Activated CD8-positive, alpha-beta memory T cell treated with anti-CD3 and anti-CD28 coated beads, Interleukin-2, amount 10 ng/mL, durations not matched to agents 7 days and 5 days (primary cell): ENCODE data around the gene PRDX2. TPM values are rescaled to one million over a fixed set of nuclear protein-coding genes. Genes with fewer than 3 reads are reported as not detected.
"Not testable (repeated sequence)": the region's sequence is repeated elsewhere in the genome, so short reads cannot be mapped to it uniquely, and the experiment has no call there.

Experiments used
- ATAC-seq: fragments of 150-1000 bp; cut with Tn5 transposase; one replicate; pipeline ENCODE4 v1.10.0; 2021; ENCODE audit warnings: moderate library complexity
- CTCF ChIA-PET: fragments of 350-600 bp; sonication (Branson Sonifier 250); formaldehyde crosslinking; loops from one replicate; lab custom pipeline; 2021; ENCODE audit warnings: antibody characterized with exemption; lab: Charles Lee
- DNase-seq: peaks from one replicate; pipeline ENCODE4 v3.0.0-alpha.2; 2020
- H3K27ac Mint-ChIP-seq: one replicate; pipeline ENCODE4 v1.8.0; 2021; ENCODE audit warnings: mild to moderate bottlenecking, mixed read lengths
- H3K27me3 Mint-ChIP-seq: one replicate; pipeline ENCODE4 v1.8.0; 2021; ENCODE audit warnings: mixed read lengths
- H3K36me3 Mint-ChIP-seq: one replicate; pipeline ENCODE4 v1.8.0; 2021; ENCODE audit warnings: mild to moderate bottlenecking, mixed read lengths
- H3K4me1 Mint-ChIP-seq: one replicate; pipeline ENCODE4 v1.8.0; 2021; ENCODE audit warnings: mixed read lengths
- H3K4me3 Mint-ChIP-seq: one replicate; pipeline ENCODE4 v1.8.0; 2021; ENCODE audit warnings: mild to moderate bottlenecking, moderate library complexity, mixed read lengths
- H3K9me3 Mint-ChIP-seq: one replicate; pipeline ENCODE4 v1.8.0; 2022; ENCODE audit warnings: low read depth, mixed read lengths
- total RNA-seq, 2 experiments: library from RNA; stranded (reverse); gene quantifications; one replicate each; pipeline ENCODE4 v1.2.3, GENCODE V29; 2021

Gene PRDX2
- total RNA-seq, 2 experiments from 2014 or later = 168 to 218 TPM

DNA sequence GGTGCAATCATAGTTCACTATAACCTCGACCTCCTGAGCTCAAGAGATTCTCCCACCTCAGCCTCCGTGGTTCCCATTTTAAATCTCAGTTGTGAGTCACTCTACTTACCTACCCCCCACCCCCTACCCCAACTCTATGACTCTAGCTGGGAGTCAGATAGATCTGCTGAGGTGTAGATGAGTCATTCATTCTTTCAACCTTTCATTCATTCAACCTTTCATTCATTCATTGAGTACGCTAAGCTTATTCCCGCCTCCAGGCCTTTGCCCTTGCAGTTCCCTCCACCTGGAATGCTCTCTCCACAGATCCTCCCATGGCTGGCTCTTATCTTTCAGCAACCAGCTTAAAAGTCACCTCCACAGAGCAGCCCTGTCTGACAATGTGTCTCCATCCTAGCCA, 35.6 kb upstream of the PRDX2 start:
- CTCF ChIA-PET = interaction anchor here (0.6 to 2.4 kb wide), 11 partner anchors 9 to 159 kb away, joined by 3 to 18 read pairs (median 3); no protein-coding TSS in a partner anchor
- H3K4me3 Mint-ChIP-seq = no peak overlapping the region
- H3K4me1 Mint-ChIP-seq = peaks cover 31% of the 10 kb centered on the region
- peaks cover 82% of the 10 kb centered on the region for H3K27me3 Mint-ChIP-seq
- ATAC-seq (no peak), DNase-seq (no peak)
- H3K9me3 Mint-ChIP-seq = no peaks in the 10 kb centered on the region
- no peaks in the 10 kb centered on the region for H3K36me3 Mint-ChIP-seq
- H3K27ac Mint-ChIP-seq = no peak overlapping the region

DNA sequence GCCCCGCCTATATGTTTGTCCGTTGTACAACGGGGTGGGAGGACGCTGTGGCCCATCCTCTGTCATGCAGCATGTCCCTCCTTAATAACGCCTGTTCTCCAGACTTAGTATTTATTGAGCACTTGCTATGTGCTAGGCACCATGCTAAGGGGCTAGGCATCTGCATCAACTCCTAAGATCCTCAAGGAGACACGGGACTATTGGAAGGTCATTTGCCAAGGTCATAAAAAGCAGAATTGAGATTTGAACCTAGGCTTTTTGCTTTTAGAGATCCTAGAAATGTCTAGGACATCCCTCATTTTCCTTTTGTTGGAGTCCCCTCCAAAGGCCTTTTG, 34.9 kb upstream of the PRDX2 start:
- ATAC-seq (no peak), DNase-seq (no peak)
- CTCF ChIA-PET = interaction anchor here (0.6 to 2.4 kb wide), 9 partner anchors 11 to 159 kb away, joined by 3 to 18 read pairs (median 3); partner anchors contain the start of gene GCDH
- Mint-ChIP-seq H3K36me3 (no peaks in the 10 kb centered on the region), H3K27ac (no peak overlapping the region), H3K4me1 (peaks cover 30% of the 10 kb centered on the region), H3K27me3 (peaks cover 84% of the 10 kb centered on the region), H3K9me3 (no peaks in the 10 kb centered on the region), H3K4me3 (no peak overlapping the region)

DNA sequence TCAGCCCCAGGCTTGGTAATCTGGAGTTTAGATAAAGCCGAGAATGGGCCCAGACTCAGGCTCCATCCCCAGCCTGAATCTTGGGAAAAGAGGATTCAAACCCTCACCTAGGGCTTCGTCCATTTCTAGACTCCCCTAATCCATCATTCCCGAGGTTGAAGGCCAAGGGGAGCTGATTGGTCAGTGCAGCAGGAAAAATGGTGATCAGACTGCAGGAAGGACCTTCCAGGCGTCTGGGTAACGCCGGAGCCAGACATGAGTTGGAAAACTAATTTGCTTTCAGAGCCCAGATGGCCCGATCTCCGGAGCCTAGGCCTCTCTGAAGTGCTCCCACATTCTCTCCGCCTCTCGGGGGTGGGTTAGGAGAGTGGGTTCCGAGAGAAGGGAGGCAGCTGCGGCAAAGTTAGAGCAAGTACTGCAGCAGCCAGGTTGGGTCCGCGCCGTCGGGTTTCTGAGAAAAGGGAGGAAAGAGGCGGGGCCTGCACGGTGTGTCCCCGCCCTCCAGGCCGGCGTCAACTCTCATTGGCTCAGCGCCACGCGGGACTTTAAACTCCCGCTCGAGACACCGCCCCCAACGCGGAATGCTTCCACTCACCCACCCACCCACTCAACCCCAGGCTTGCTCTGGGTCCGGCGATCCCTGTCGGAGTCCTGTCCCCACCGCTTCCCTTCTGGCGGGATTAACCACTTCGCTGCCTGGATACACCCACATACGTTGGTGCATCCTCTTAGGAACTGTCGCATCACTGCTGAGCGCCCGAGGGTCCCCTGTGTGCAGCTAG, 33.6 kb upstream of the PRDX2 start:
- Mint-ChIP-seq H3K4me3 (no peak overlapping the region), H3K4me1 (peaks cover 22% of the 10 kb centered on the region), H3K27ac (no peak overlapping the region), H3K9me3 (no peaks in the 10 kb centered on the region), H3K36me3 (no peaks in the 10 kb centered on the region), H3K27me3 (peaks cover 83% of the 10 kb centered on the region)
- CTCF ChIA-PET = interaction anchor here (0.6 to 2.4 kb wide), 7 partner anchors 12 to 101 kb away, joined by 3 to 18 read pairs (median 6); partner anchors contain the start of genes RNASEH2A and TRIR
- ATAC-seq = no peak
- DNase-seq = no peak

DNA sequence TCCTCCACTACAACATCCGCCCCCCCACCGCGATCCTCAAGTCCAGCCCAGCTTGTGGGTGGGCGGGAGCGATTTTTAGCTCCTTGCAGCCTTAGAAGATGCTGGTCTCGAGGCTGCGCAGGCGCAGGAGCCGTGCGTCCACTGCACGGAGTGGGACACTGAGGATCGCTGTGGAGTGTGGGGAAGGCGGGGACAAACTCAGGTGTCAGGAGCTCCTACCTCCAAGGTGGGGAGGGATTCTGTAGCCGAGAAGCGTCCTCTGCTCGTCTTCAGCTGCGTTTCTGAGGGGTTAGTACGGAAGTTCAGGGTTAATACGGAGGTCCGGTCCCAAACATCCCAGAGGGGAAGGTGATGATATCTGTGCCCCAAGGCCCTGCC, 33.0 kb upstream of the PRDX2 start, which contains the start of gene RTBDN:
TSS of gene RTBDN (minus strand) at position 14 of the 378 bp plus-strand sequence. CDS start 4,600 bp downstream, outside the sequence.
- H3K4me1 Mint-ChIP-seq = peaks cover 22% of the 10 kb centered on the region
- no peak within 1 kb of the TSS for H3K27ac Mint-ChIP-seq
- H3K36me3 Mint-ChIP-seq = no peaks in the 10 kb centered on the region
- DNase-seq (no peak), ATAC-seq (no peak)
- H3K4me3 Mint-ChIP-seq = no peak within 1 kb of the TSS
- no peaks in the 10 kb centered on the region for H3K9me3 Mint-ChIP-seq
- H3K27me3 Mint-ChIP-seq = peaks cover 83% of the 10 kb centered on the region
- CTCF ChIA-PET = interaction anchor here (0.6 to 2.2 kb wide), 7 partner anchors 13 to 100 kb away, joined by 3 to 9 read pairs (median 4); partner anchors contain the start of genes RNASEH2A and TRIR

DNA sequence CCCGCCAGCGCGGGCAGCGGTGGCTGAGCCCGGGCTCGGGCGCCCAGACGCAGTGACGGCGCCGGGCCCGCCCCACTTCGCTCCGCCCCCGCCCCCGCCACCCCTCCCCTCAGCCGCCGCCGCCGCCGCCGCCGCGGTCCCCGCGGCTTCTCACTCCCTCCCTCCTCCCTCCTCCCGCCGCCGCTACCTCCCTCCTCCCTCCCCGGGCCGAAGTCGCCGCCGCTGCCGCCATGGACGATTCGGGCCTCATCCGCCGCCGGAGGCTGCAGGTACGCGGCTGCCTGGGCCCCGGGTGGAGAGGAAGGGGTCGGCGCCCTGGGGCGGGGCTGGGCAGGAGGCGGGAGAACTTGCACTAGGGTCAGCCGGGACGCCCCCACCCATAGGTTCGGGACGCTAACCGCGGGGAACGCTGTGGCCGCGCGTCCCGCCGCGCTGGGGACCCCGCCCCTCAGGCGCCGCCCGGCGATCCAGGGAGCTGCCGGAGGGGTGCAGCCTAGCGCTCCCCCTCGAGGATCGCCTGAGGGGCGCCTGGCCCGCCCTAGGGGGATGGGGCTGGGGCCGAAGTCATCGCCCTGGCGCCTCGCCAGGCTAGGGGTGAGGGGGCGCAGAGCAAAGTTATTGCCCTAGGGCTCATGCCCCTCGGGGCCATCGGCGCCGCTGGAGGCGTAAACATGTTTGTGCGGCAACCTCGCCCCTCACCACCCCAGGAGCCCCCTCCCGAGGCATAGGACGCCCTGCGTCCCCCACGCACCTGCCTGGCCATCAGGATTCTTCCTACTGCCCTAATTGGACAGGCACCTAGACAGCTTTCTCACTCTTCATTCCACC, 32.4 kb upstream of the PRDX2 start:
- Mint-ChIP-seq H3K27ac (no peak overlapping the region), H3K27me3 (peaks cover 82% of the 10 kb centered on the region)

DNA sequence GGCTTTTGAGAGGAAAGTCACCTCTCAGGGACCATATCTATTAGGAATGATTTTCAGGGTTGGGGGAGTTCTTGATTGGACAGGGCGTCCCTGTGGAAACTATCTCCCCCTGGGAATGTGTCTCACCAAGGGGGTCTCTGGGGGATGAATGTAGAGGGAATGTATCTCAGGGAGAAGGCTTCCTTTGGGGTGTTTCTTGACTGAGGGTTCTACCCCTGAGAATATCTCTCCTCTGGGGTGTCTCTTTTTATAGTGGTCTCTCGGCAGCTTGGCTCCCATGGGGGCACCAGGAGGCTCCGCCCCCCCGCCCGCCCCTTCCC, 31.8 kb upstream of the PRDX2 start:
- Mint-ChIP-seq H3K9me3 (no peaks in the 10 kb centered on the region), H3K27ac (peak overlapping the region; percentile 20), H3K4me1 (peaks cover 17% of the 10 kb centered on the region), H3K27me3 (peaks cover 85% of the 10 kb centered on the region), H3K4me3 (no peak overlapping the region), H3K36me3 (no peaks in the 10 kb centered on the region)
- no peak for DNase-seq
- CTCF ChIA-PET = interaction anchor here (1.2 kb wide), 1 partner anchor 37 kb away, joined by 4 read pairs; no protein-coding TSS in a partner anchor
- ATAC-seq = no peak

More for the DNA sequence above, 32.4 kb upstream of the PRDX2 start:
- Mint-ChIP-seq H3K36me3 (no peaks in the 10 kb centered on the region), H3K4me3 (no peak overlapping the region), H3K4me1 (peaks cover 16% of the 10 kb centered on the region), H3K9me3 (no peaks in the 10 kb centered on the region)
- CTCF ChIA-PET = interaction anchor here (1.2 to 2.2 kb wide), 6 partner anchors 13 to 100 kb away, joined by 3 to 9 read pairs (median 5); partner anchors contain the start of genes RNASEH2A and TRIR
- ATAC-seq = peak; percentile 7
- DNase-seq = no peak

DNA sequence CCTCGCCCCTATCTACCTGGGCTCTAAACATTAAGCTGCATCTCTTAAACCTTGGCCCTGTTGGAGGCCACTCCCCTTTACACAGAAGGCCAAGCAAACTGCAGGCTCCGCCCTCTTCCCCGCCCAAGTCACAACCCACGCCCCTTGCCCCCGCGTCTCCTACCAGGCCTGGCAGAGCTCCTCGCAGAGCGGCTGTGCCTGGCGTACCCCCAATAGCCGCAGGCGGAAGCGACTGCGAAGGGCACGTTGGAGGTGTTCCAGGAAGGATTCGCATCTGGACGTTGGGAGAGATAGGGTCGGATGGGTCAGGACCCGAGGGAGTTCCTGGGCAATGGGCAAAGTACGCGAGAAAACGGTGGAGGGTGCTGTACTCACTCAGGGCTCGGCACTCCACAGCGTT, 26.9 kb upstream of the PRDX2 start:
- H3K9me3 Mint-ChIP-seq = no peaks in the 10 kb centered on the region
- H3K27ac Mint-ChIP-seq = no peak overlapping the region
- H3K36me3 Mint-ChIP-seq = no peaks in the 10 kb centered on the region
- H3K4me1 Mint-ChIP-seq = peaks cover 22% of the 10 kb centered on the region
- ATAC-seq (peak; percentile 57), DNase-seq (peak; percentile 53)
- peaks cover 64% of the 10 kb centered on the region for H3K27me3 Mint-ChIP-seq
- CTCF ChIA-PET = interaction anchor here (0.7 to 2.2 kb wide), 6 partner anchors 9 to 71 kb away, joined by 3 to 8 read pairs (median 4); partner anchors contain the start of genes PRDX2 and THSD8
- H3K4me3 Mint-ChIP-seq = no peak overlapping the region

DNA sequence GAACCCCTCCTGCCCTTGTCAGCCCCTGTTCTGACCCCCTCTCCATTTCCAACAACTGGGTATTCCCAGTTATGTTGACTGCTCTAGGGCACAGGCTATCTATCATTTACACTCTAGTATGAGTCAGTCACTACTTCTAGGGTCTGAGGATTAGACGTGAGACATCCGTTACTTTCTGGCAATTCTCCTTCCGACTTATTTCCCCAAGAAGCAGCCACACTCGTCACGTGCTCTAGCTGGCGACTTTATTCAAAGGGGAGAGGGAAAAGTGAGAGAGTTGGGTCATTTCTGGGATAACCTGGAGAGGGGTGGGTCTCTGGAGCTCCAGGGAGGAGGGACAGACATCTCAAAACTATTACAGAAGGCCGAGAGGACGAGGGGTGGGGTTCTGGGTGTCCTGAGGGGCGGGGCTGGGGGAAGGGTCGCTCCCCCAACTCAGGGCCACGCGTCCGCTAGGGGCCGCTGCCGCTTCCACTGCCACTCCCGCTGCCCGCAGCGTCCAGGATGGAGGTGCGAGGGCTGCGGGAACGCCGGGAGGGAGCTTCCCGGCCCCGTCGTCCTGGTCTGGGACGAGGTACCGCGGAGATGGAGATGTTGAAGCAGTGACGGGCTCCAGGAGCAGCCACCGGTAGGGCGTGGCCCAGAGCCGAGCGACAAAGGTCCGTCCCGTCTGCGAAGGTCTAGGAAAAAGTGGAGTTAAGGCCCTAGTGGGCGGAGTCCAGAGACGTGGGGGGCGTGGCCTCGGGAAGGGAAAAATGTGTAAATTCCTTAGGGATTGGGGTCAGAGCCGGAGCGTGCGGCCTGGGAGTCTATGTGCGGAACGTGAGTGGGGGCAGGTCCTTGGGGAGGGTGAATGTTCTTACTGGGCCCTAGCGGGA, 23.9 kb upstream of the PRDX2 start:
- Mint-ChIP-seq H3K27me3 (peaks cover 37% of the 10 kb centered on the region), H3K9me3 (no peaks in the 10 kb centered on the region), H3K27ac (no peak overlapping the region)

DNA sequence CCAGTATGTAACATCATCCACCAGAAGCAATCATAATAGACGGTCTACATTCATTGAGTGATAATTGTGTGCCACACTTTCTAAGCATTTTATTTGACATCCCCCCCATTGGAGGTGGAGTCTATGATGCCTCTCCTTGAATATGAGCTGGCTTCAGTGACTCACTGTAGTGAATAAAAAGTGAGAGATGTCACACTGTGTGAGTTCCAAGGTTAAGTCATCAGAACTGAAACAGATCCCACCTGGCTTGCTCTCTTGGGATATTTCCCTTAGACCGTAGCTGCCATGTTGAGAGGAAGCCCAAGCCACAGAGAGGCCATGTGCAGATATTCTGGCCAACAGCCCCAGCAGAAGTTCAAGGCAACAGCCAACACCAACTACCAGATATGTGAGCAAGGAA, 20.2 kb upstream of the PRDX2 start:
- DNase-seq (no peak), ATAC-seq (no peak)
- H3K9me3 Mint-ChIP-seq = no peaks in the 10 kb centered on the region
- no peak overlapping the region for H3K4me3 Mint-ChIP-seq
- H3K27ac Mint-ChIP-seq = no peak overlapping the region
- CTCF ChIA-PET = interaction anchor here (2.2 kb wide), 1 partner anchor 26 kb away, joined by 12 read pairs; no protein-coding TSS in a partner anchor
- peaks cover 11% of the 10 kb centered on the region for H3K27me3 Mint-ChIP-seq
- H3K36me3 Mint-ChIP-seq = no peaks in the 10 kb centered on the region
- H3K4me1 Mint-ChIP-seq = peaks cover 9% of the 10 kb centered on the region

More for the DNA sequence above, 23.9 kb upstream of the PRDX2 start:
- Mint-ChIP-seq H3K4me1 (peaks cover 11% of the 10 kb centered on the region), H3K4me3 (no peak overlapping the region), H3K36me3 (no peaks in the 10 kb centered on the region)
- no peak for DNase-seq
- CTCF ChIA-PET = interaction anchor here (0.7 to 3.4 kb wide), 9 partner anchors 12 to 140 kb away, joined by 3 to 17 read pairs (median 3); no protein-coding TSS in a partner anchor
- no peak for ATAC-seq

DNA sequence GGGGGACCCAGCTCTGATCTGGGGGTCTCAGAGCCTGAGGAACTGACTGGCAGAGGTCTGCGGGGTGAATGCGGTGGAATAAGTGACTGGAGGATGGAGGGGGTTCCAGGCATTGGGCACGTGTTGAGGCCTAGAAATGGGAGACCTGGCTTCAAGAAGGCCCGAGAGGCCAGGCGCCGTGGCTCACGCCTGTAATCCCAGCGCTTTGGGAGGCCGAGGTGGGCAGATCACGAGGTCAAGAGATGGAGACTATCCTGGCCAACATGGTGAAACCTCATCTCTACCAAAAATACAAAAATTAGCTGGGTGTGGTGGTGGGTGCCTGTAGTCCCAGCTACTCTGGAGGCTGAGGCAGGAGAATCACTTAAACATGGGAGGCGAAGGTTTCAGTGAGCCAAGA, 16.2 kb upstream of the PRDX2 start:
- DNase-seq, H3K4me3 Mint-ChIP-seq, H3K27me3 Mint-ChIP-seq, ATAC-seq, H3K27ac Mint-ChIP-seq, H3K9me3 Mint-ChIP-seq, H3K4me1 Mint-ChIP-seq: not testable (repeated sequence)
- H3K36me3 Mint-ChIP-seq = peaks cover 14% of the 10 kb centered on the region
- CTCF ChIA-PET = interaction anchor here (0.6 to 1.6 kb wide), 4 partner anchors 16 to 115 kb away, joined by 3 to 5 read pairs (median 4); partner anchors contain the start of genes PRDX2 and THSD8

DNA sequence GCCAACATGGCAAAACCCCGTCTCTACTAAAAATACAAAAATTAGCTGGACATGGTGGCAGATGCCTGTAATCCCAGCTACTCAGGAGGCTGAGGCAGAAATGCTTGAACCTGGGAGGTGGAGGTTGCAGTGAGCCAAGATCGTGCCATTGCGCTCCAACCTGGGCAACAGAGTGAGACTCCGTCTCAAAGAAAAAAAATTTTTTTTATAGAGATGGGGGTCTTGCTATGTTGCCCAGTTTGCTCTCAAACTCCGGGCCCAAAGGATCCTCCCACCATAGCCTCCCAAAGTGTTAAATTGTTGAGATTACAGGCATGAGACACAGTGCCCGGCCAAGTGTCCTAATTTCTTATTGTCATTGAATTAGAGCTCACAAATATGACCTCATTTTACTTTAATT, 15.6 kb upstream of the PRDX2 start:
- not testable (repeated sequence) for H3K4me1 Mint-ChIP-seq, DNase-seq, H3K27ac Mint-ChIP-seq, ATAC-seq, H3K9me3 Mint-ChIP-seq, H3K4me3 Mint-ChIP-seq, H3K27me3 Mint-ChIP-seq
- peaks cover 15% of the 10 kb centered on the region for H3K36me3 Mint-ChIP-seq
- CTCF ChIA-PET = interaction anchor here (0.8 to 1.7 kb wide), 3 partner anchors 51 to 830 kb away, joined by 3 to 6 read pairs (median 5); no protein-coding TSS in a partner anchor

DNA sequence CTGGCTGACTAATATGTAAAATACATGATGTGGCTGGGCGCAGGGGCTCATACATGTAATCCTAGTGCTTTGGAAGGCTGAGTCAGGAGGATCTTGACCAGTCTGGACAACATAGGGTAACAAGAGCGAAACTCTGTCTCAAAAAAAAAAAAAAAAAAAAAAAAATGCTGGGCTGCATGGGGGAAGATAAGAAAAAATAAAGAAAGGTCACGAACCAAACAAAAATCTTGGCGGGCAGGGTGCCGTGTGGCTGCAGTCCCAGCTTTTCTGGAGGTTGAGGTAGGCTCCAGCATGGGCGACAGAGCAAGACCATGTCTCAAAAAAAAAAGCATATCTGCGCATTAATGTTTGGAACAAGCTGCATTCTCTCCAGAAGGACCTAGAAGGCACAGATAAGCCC, 13.5 kb upstream of the PRDX2 start:
- Mint-ChIP-seq H3K4me3 (no peak overlapping the region), H3K4me1 (no peaks in the 10 kb centered on the region), H3K27me3 (no peaks in the 10 kb centered on the region), H3K36me3 (peaks cover 18% of the 10 kb centered on the region), H3K9me3 (no peaks in the 10 kb centered on the region), H3K27ac (no peak overlapping the region)
- ATAC-seq = no peak
- DNase-seq = no peak
- CTCF ChIA-PET = interaction anchor here (3.3 kb wide), 1 partner anchor 18 kb away, joined by 10 read pairs; no protein-coding TSS in a partner anchor
